Cardiac muscle cell (in vitro differentiated cells and primary cell): ENCODE measurements around the gene FCGR3B. TPM values are rescaled to one million over a fixed set of nuclear protein-coding genes. Genes with fewer than 3 reads are reported as not detected.
"Not testable (repeated sequence)": the region's sequence is repeated elsewhere in the genome, so short reads cannot be mapped to it uniquely, and the experiment has no call there.

Source experiments
- DNase-seq, 2 donors: peaks; one replicate each; pipeline versions ENCODE4 v3.0.0 to v3.0.0-alpha.2; 2010 to 2017; ENCODE audit warnings: low read depth in 1 of 2, low spot score in 1 of 2
- H3K27ac ChIP-seq: fragments of 200-600 bp; sonication (generic); 2 replicates; pipeline ENCODE4 v1.5.1; 2016
- H3K27me3 ChIP-seq: fragments of 200-600 bp; sonication (generic); 2 replicates; pipeline ENCODE4 v1.6.0; 2016; ENCODE audit warnings: control low read depth
- H3K36me3 ChIP-seq: fragments of 200-600 bp; sonication (generic); 2 replicates; pipeline ENCODE4 v1.5.1; 2016; ENCODE audit warnings: control low read depth
- H3K4me1 ChIP-seq: fragments of 200-600 bp; sonication (generic); 2 replicates; pipeline ENCODE4 v1.8.1; 2017; ENCODE audit warnings: low read depth, mild to moderate bottlenecking, mixed run types
- H3K4me3 ChIP-seq: fragments of 200-600 bp; sonication (generic); 2 replicates; pipeline ENCODE4 v1.5.1; 2016; ENCODE audit warnings: mild to moderate bottlenecking
- H3K9me3 ChIP-seq: fragments of 200-600 bp; sonication (generic); 2 replicates; pipeline ENCODE4 v1.5.1; 2017; ENCODE audit warnings: low read depth, mild to moderate bottlenecking, control low read depth
- polyA plus RNA-seq: library from polyadenylated mRNA; unstranded; fragments of >200 nt; fragmentation: Nextera tagmentation; extraction: Ambion mirVana; gene quantifications from 2 replicates; pipeline ENCODE4 v1.2.1, GENCODE V29; 2016
- total RNA-seq: library from RNA; depleted of rRNA; stranded (reverse); fragments of >200 nt; gene quantifications from 2 replicates; pipeline ENCODE4 v1.2.3, GENCODE V29; 2016
- TF ChIP-seq, protein P1 (sequence below): IDR thresholded peaks from 2 replicates; pipeline ENCODE4 v1.5.1; 2012; ENCODE audit warnings: low read depth, mild to moderate bottlenecking, low read length

FCGR3B gene
- not detected in 2 replicates for total RNA-seq
- polyA plus RNA-seq = not detected in 2 replicates

DNA sequence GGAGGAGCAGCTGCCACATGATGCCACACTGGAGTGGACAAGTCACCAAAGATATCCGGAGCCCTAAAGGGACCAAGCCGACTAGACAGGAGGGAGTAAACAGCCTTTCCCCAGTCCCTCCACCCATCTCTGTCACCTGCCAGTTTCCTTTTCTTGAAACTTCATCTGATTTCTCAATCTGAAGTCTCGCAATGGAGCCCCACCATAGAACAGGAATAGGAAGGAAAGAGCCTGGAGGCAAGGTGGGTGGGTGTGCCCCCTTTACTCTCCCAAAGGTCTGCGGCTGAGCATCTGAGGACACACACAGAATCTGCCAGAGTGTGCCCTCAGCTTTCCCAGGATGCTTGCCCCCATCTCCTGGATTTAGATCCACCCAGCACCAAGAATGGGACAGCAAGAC, at the start of gene FCGR3B:
Gene FCGR3B, minus strand, starts transcription at position 101 of the 400 bp plus-strand sequence. Its CDS starts 82 bp downstream, at position 19.
- TF ChIP-seq, protein P1, sequence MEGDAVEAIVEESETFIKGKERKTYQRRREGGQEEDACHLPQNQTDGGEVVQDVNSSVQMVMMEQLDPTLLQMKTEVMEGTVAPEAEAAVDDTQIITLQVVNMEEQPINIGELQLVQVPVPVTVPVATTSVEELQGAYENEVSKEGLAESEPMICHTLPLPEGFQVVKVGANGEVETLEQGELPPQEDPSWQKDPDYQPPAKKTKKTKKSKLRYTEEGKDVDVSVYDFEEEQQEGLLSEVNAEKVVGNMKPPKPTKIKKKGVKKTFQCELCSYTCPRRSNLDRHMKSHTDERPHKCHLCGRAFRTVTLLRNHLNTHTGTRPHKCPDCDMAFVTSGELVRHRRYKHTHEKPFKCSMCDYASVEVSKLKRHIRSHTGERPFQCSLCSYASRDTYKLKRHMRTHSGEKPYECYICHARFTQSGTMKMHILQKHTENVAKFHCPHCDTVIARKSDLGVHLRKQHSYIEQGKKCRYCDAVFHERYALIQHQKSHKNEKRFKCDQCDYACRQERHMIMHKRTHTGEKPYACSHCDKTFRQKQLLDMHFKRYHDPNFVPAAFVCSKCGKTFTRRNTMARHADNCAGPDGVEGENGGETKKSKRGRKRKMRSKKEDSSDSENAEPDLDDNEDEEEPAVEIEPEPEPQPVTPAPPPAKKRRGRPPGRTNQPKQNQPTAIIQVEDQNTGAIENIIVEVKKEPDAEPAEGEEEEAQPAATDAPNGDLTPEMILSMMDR = no peak
- H3K9me3 ChIP-seq = no peaks in the 10 kb centered on the region

DNA sequence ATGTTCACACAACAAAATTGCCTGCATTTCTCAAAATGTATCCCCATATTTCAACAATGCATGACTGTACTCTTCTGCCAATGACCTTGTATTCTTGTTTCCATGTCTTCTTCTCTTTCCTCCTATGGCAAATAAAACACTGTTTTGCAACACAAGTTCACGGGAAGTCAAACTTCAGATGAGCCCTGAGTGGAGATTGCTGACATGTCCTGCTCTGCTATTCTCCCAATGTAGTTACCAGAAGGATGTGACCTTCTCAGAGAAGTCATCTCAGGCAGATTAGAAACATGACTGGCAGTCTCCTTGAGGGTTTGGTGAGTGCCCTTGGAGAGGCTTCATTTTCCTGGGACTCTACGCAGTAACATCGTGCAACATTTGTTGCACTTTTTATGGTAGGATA, 47.5 kb upstream of the FCGR3B start:
- no peaks in the 10 kb centered on the region for H3K9me3 ChIP-seq
- H3K4me3 ChIP-seq = no peak overlapping the region
- H3K4me1 ChIP-seq = no peaks in the 10 kb centered on the region
- peaks cover 28% of the 10 kb centered on the region for H3K27me3 ChIP-seq
- no peak overlapping the region for H3K27ac ChIP-seq
- DNase-seq = no peak
- no peaks in the 10 kb centered on the region for H3K36me3 ChIP-seq
- TF ChIP-seq, protein P1 = no peak

More for the DNA sequence above, at the start of gene FCGR3B:
- no peaks in the 10 kb centered on the region for H3K36me3 ChIP-seq
- H3K4me3 ChIP-seq = no peak within 1 kb of the TSS
- no peak within 1 kb of the TSS for H3K27ac ChIP-seq
- no peaks in the 10 kb centered on the region for H3K4me1 ChIP-seq
- no peaks in the 10 kb centered on the region for H3K27me3 ChIP-seq
- DNase-seq = no peak

DNA sequence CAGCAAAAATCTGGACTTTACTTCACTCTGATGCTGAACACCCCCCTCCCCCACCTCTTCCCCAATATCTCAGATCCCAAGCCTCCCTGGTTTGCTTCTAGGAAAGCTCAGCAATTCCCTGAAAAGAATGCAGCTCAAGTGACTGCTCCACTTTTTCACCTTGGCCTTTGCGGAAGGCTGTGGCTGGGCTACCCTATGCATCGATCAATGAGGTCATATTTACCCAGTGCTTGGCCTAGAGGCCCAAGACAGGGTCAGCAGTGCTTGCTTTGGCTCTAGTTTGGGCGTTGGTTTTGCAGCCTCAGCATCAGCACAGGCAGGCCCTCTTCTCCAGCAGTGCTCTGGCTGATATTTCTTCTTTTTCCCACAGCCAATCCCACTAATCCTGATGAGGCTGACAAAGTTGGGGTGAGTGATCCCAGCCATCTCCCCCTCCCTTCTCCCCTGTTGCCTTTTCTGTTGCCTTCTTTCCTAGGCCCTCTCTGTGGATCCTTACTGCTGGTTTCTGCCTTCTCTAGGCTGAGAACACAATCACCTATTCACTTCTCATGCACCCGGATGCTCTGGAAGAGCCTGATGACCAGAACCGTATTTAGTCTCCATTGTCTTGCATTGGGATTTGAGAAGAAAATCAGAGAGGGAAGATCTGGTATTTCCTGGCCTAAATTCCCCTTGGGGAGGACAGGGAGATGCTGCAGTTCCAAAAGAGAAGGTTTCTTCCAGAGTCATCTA, 46.1 kb upstream of the FCGR3B start:
- Histone ChIP-seq H3K9me3 (no peaks in the 10 kb centered on the region), H3K27ac (no peak overlapping the region), H3K36me3 (no peaks in the 10 kb centered on the region), H3K4me3 (no peak overlapping the region), H3K4me1 (no peaks in the 10 kb centered on the region), H3K27me3 (peaks cover 14% of the 10 kb centered on the region)
- no peak for DNase-seq
- TF ChIP-seq, protein P1 = no peak

DNA sequence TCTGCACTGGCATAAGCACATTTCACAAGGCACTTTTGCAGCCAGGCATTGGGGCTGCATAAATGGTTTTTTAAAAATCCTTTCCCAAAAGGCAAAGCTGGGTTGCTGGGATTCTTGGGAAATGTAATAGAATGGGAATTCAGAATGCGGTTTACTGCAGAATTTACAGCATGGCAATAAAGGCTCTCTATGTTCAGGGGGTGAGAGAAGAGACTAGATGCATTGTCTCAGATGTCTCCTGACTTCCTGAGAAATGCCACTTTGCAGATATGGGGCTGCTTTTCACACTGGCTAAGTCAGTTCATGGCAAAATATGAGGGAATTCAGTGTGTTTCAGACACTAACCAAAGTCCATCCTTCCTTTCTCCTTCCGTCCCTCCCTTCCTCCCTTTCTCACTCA, 45.5 kb upstream of the FCGR3B start:
- H3K27me3 ChIP-seq = peaks cover 8% of the 10 kb centered on the region
- no peak overlapping the region for H3K27ac ChIP-seq
- H3K4me3 ChIP-seq = no peak overlapping the region
- TF ChIP-seq, protein P1 = no peak
- no peaks in the 10 kb centered on the region for H3K4me1 ChIP-seq
- no peaks in the 10 kb centered on the region for H3K9me3 ChIP-seq
- no peak for DNase-seq
- H3K36me3 ChIP-seq = no peaks in the 10 kb centered on the region

DNA sequence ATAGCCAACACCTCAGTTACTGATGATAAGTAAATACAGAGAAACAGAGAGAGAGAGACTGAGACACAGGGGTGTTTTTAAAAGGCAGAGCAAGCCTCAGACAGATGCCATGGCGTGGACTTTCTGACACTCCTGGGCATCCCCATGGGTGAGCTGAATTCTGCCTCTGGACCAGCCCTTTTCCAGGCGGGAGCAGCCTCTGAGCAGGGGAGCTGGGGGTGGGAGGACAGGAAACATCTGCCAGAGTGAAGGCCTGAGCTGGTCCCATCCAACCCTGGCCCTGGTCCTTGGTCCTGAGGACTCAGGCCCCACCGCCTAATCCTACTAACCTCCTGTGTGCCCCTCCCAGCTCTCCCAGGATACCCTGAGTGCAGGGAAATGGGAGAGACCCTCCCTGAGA, 43.9 kb upstream of the FCGR3B start:
- H3K27me3 ChIP-seq, H3K36me3 ChIP-seq, DNase-seq, H3K27ac ChIP-seq, H3K4me1 ChIP-seq, H3K4me3 ChIP-seq, H3K9me3 ChIP-seq: not testable (repeated sequence)

DNA sequence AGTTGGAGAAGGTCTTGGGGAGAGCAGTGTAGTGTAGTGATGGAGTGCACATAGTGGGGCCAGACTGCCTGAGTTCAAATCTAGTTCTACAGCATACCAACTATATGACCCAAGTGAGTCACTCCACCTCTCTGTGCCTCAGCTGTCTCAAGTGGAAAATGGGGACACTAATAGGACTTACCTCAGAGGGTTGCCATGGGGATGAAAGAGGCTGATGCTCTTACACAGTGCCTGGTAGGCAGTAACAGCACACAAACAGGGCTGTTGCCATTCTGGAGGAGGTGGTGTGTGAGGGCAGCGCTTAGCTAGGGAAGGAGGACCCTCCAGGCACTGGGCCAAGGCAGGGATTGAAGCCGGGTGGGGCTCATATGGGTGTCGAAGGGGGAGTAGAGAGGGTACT, 43.5 kb upstream of the FCGR3B start:
- H3K36me3 ChIP-seq, H3K4me3 ChIP-seq, H3K27me3 ChIP-seq, H3K4me1 ChIP-seq, H3K9me3 ChIP-seq, H3K27ac ChIP-seq, DNase-seq: not testable (repeated sequence)

DNA sequence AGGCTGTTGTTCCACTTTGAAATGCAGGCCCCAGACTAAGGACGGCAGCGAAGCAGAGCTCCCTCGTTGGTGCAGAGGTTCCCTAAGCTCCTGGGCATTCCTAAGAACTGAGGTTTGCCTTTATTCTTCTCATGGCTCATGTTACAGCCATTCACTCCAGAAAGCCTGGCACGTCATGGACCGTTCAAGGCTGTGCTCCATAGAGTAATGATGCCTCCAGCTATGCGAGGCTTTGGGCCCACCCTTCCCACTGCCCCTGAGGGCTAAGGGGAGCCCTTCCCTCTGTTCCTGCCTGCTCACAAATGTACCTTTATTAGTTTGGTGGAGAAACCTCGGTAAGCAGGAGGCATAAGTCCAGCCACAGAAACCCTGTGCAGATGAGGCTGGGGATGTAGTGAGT, 42.5 kb upstream of the FCGR3B start:
- not testable (repeated sequence) for H3K4me1 ChIP-seq, H3K27me3 ChIP-seq, H3K36me3 ChIP-seq, DNase-seq, H3K4me3 ChIP-seq, H3K9me3 ChIP-seq, H3K27ac ChIP-seq

DNA sequence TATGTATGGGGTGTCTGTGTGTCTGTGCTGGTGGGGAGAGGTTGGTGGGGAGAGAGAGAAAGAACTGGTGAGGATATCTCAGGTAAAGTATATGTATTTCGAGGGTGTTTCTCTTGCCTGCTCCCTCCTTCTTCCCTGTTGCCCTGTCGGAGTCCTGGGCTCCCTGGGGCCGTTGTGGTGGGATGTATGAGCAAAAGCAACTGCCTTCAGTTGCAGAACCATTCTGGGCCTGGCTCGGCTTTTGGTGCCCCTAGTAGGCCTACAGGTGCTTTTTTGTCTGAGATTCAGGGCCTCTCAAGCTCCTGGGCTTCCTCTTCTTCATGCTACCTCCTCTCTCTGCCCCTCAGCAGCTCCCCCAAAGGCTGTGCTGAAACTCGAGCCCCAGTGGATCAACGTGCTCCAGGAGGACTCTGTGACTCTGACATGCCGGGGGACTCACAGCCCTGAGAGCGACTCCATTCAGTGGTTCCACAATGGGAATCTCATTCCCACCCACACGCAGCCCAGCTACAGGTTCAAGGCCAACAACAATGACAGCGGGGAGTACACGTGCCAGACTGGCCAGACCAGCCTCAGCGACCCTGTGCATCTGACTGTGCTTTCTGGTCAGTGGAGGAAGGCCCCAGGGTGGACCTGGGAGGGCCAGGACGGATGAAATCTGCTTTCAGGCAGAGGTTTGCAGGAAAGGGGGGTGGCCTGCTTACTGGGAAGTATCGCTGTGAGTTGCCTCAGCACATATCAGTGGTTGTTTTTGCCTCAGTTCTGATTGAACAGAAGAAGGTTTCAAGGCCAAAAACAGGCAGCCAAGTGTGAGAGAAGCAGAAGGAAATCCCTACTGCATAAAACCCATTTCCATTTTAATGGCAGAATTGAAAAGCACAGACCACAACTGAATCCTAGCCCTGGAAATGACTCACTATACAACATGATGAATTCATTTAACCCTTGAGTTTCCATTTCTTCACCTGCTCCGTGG, 40.4 kb upstream of the FCGR3B start:
- peak in 1 of 2 donors; percentile 17 for DNase-seq
- not testable (repeated sequence) for H3K36me3 ChIP-seq, H3K4me3 ChIP-seq, H3K4me1 ChIP-seq, H3K9me3 ChIP-seq, H3K27ac ChIP-seq, H3K27me3 ChIP-seq

DNA sequence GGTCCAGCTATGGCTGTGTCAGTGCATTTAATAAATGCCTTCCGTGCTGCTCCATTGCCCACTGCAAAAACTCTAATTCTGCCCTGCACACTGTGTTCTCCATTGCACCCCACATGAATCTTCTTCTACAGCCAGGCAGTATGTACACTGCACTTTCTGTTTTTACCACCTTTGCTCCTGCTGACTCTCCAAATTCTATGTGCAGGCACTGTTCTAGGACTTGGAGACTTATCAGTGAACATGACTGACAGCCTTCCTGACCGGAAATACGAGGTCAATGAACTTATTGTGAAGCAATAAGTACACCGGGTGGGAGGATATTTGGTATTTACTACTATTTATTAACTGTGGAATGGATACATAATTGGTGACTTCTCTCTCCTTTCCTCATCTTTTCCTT, 33.7 kb upstream of the FCGR3B start:
- not testable (repeated sequence) for DNase-seq, H3K27me3 ChIP-seq, H3K4me1 ChIP-seq, H3K27ac ChIP-seq, H3K9me3 ChIP-seq, H3K4me3 ChIP-seq, H3K36me3 ChIP-seq

DNA sequence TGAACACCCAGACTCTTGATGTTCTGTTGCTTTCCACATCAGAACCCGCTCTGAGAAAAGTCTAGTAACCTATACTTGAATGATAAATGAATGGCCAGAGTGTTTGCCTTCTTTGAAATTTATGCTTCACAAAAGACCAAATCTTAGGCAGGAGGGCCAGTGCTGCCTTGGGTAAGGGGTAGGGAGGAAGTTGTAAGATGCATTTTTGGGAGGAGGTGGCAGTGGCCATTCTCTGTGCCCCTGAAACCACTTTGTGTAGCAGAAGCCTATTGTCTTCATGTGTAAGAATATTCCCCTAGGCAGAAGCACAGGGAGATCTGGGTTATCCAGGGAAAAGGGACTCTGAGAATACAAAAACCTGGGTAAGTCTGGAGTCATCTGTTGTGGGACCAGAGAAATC, 32.6 kb upstream of the FCGR3B start:
- not testable (repeated sequence) for DNase-seq, H3K9me3 ChIP-seq, H3K4me1 ChIP-seq

More for the DNA sequence above, 32.6 kb upstream of the FCGR3B start:
- H3K4me3 ChIP-seq, H3K27ac ChIP-seq, H3K27me3 ChIP-seq, H3K36me3 ChIP-seq: not testable (repeated sequence)
